Kasumi-1 (cell line): ENCODE results near the gene COL5A1.
A peak's percentile ranks its signal among the peaks of the same experiment; 100 is the strongest.
"Not testable (repeated sequence)": the region's sequence is repeated elsewhere in the genome, so short reads cannot be mapped to it uniquely, and the experiment has no call there.

Experiments used
- DNase-seq, 2 experiments: peaks; one replicate each; lab custom pipeline; 2025; lab: John Stamatoyannopoulos, UW

Gene COL5A1

GRCh38 chr9:134692573-134692860, 50.9 kb downstream of the COL5A1 start:
- DNase-seq = no peak

GRCh38 chr9:134693011-134693410, 51.4 kb downstream of the COL5A1 start:
- no peak for DNase-seq

GRCh38 chr9:134693641-134694367, 52.2 kb downstream of the COL5A1 start:
- no peak for DNase-seq

GRCh38 chr9:134694368-134694665, 52.7 kb downstream of the COL5A1 start:
- no peak for DNase-seq

GRCh38 chr9:134694714-134695113, 53.1 kb downstream of the COL5A1 start:
- no peak for DNase-seq

- DNase-seq = no peak
These were observed 53.5 kb downstream of the COL5A1 start for GRCh38 chr9:134695144-134695543.

GRCh38 chr9:134696433-134696832, 54.8 kb downstream of the COL5A1 start:
- no peak for DNase-seq

- DNase-seq = no peak
These were observed 56.5 kb downstream of the COL5A1 start for GRCh38 chr9:134698111-134698510.

- peak; percentile 21 to 29 for DNase-seq
These were observed 57.2 kb downstream of the COL5A1 start for GRCh38 chr9:134698587-134699342.

- no peak for DNase-seq
These were observed 57.7 kb downstream of the COL5A1 start for GRCh38 chr9:134699343-134699740.

GRCh38 chr9:134700636-134701350, 59.2 kb downstream of the COL5A1 start:
- no peak for DNase-seq

- DNase-seq = no peak
These were observed 60.1 kb downstream of the COL5A1 start for GRCh38 chr9:134701581-134702259.

GRCh38 chr9:134702291-134702690, 60.7 kb downstream of the COL5A1 start:
- DNase-seq = no peak

- DNase-seq = not testable (repeated sequence)
These were observed 62.1 kb downstream of the COL5A1 start for GRCh38 chr9:134703730-134704114.

GRCh38 chr9:134704498-134704897, 62.9 kb downstream of the COL5A1 start:
- DNase-seq = no peak

- no peak for DNase-seq
These were observed 64.2 kb downstream of the COL5A1 start for GRCh38 chr9:134705786-134706185.

- no peak for DNase-seq
These were observed 64.9 kb downstream of the COL5A1 start for GRCh38 chr9:134706522-134706921.

- DNase-seq = no peak
These were observed 65.6 kb downstream of the COL5A1 start for GRCh38 chr9:134707031-134707680.

- DNase-seq = no peak
These were observed 66.4 kb downstream of the COL5A1 start for GRCh38 chr9:134707731-134708671.

- DNase-seq = no peak
These were observed 67.1 kb downstream of the COL5A1 start for GRCh38 chr9:134708672-134709038.
